NCI-H1048 (cell line): ENCODE results near the gene GATA5.

Experiments
- DNase-seq: peaks from one replicate; lab custom pipeline; 2025; lab: John Stamatoyannopoulos, UW

GATA5 gene

DNA sequence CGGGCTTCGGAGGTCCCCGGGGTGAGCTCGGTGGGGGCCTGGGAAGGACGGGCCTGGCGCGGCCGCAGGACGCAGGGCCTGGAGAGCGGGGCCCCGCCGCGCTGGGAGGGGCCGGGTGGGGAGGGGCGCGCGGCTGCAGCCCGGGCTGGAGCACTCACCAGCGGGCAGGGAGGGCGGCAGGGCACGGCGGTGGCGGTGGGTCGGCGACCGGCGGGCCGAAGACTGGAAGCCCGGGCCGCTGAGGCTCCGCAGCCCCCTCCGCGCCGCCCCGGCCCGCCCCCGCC is at the start of gene GATA5:
Gene GATA5, minus strand, starts transcription at position 224 of the 284 bp plus-strand sequence. CDS start 474 bp downstream, outside the sequence.
- DNase-seq: no peak

- DNase-seq: no peak
Observed at GRCh38 chr20:62525014-62525413, 49.2 kb upstream of the GATA5 start.

GRCh38 chr20:62524505-62524911 is 48.7 kb upstream of the GATA5 start:
- DNase-seq: no peak

- no peak for DNase-seq
Observed at GRCh38 chr20:62523473-62524203, 47.8 kb upstream of the GATA5 start.

GRCh38 chr20:62522748-62523396 is 47.1 kb upstream of the GATA5 start:
- no peak for DNase-seq

- DNase-seq: no peak
Observed at GRCh38 chr20:62519826-62520225, 44.0 kb upstream of the GATA5 start.

- DNase-seq: no peak
Observed at GRCh38 chr20:62518911-62519310, 43.1 kb upstream of the GATA5 start.

DNA sequence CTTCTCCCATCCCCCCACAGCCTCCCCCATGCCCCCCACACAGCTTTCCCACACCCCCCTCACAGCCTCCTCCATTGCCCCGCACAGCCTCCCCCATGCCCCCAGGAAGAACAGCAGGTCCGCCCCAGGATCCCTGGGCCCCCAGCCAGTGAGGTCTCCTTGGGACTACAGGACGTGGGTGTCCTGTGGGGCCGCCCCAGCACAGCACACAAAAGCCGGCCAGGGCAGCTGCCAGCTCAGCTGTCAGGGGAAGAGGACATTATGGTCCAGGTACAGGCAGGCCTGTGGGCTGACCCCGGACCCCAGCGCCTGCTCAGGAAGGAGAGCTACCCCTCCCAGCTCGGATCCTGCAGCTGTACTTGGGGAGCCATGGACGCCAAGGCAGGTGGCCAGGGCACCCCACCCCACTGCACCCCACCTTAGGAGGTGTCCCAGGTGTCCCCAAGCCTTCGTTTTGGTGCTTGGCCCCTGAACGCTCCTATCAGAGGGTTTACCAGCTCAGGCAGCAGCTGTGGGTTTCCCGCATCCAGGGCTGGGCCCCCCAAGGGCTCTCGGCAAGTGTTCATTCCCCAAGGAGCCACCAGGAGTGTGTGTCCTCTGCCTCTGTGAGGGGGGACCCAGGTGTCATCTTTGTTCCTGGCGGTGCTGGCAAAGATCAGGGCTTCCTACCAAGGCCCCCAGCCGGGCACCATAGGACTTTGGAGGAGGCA is 42.3 kb upstream of the GATA5 start:
- no peak for DNase-seq

- no peak for DNase-seq
Observed at GRCh38 chr20:62517168-62517567, 41.4 kb upstream of the GATA5 start.

GRCh38 chr20:62516338-62516737 is 40.5 kb upstream of the GATA5 start:
- DNase-seq: no peak

DNA sequence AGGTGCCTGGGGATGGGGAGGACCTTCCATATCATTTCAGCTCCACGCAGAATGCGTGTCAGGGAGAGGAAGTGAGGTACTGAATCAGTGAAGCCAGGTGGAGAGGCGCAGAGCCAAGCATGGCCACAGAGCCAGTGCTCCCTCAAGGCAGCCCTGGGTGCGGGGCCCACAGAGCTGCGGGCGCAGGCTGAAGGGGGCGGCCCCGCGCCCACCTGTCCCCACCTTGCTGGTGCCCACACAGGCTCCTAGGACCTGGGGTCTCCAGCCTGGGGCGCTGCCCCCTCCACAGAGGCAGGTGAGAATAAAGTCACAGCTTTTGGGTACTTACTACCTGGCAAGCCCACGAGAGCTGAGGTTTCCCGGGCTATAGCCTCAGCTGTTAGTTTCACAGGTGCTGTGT is 40.0 kb upstream of the GATA5 start:
- no peak for DNase-seq

DNA sequence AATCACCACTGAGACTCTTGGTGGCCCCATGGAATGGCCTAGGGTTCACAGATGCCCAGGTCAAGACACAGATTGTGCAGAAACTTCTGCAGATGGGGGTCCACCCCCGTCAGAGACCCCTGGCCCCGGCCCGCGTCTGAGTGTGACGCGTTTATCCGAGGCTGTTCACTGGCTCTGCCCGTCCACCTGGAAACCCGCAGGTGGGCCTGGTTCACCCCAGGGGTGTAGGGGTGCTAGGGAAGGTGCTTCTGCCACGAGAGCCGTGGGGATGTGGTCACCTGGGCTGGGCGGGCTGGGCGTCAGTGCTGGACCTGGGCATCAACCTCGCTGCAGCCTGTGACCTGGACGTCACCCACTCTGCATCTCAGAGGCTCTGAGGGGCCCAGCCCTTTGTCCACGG is 39.5 kb upstream of the GATA5 start:
- DNase-seq: no peak

GRCh38 chr20:62513991-62514390 is 38.2 kb upstream of the GATA5 start:
- DNase-seq: no peak

GRCh38 chr20:62511915-62512610 is 36.3 kb upstream of the GATA5 start:
- DNase-seq: no peak

GRCh38 chr20:62511300-62511914 is 35.6 kb upstream of the GATA5 start:
- no peak for DNase-seq

DNA sequence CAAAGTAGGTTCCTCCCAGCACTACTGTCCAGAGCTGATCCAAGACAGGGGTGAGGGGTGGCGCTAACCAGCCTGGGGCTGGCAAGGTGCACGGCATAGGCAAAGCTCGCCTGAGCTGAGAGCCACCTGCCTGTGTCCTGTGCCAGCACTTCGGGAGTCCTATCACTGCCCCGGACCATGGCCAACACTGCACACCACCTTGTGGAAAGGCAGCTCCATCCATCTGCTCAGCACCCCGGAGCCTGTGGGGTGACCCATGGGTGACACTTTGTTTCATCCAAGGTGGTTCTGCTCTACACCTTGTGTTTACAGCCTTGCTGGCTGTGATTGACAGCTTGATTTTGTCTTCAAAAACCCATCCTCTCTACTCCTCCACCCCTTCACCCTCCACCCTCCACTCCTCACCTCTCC is 32.9 kb upstream of the GATA5 start:
- DNase-seq: no peak

DNA sequence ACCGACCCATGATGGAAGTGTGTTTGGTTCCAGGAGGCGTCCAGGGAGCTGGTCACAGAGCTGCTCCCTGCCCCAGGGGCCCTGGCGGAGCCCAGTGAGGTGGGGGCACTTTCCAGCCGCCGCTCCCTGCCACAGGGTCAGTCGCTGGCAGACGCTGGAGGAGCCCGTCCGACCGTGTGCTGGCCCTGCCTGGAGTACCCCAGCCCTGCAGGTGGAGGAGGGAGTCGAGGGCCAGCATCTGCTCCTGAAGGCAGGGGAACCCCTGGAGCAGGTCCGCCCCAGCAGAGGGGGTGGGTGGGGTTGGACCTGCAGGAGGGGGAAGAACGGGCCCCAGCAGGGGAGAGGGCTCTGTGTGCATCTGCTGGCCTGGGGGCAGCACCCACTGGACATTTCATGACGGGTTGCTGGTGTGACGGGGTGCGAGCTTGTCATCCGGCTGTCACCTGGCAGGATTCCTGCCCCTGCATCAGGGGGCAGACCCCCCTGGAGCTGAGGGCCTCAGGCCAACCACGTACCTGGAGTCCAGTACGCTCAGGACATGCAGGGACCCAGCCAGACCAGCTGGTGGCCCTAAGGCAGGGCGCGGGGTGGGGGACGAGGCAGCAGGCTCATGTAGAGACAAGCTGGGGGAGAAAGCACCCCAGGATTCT is 32.3 kb upstream of the GATA5 start:
- DNase-seq: no peak

- DNase-seq: no peak
Observed at GRCh38 chr20:62507323-62507722, 31.5 kb upstream of the GATA5 start.

DNA sequence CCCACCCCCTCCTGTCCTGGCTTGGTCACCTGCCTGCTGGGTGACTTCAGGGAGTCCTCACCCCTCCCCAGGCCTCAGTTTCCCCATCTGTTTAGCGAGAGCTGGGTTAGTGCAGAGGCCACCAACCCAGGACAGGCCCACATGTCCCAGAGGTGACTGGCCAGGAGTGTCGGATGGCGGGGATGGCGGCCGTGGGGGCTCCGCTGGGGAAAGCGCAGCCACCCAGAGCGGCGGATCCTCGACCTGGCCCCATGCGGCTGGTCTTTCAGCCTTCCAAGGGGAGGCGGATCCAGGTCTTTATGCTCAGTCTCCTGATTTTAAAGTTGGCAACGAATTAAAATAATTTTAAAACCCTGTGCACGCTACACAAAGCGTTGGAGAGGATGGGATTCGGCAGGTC is 31.0 kb upstream of the GATA5 start:
- DNase-seq: no peak

GRCh38 chr20:62506087-62506486 is 30.3 kb upstream of the GATA5 start:
- no peak for DNase-seq

GRCh38 chr20:62505337-62506045 is 29.7 kb upstream of the GATA5 start:
- no peak for DNase-seq
